Fibroblast of lung (primary cell): ENCODE data around the gene NDUFS1.

Source experiments
- EZH2 ChIP-seq: IDR thresholded peaks from 2 replicates; pipeline ENCODE4 v1.5.1; 2012; ENCODE audit warnings: low read length, control low read depth, mild to moderate bottlenecking; ENCODE audit errors: missing control alignments
- TF ChIP-seq, protein P1 (sequence below), 2 donors: IDR thresholded peaks in 1 of 2; conservative IDR thresholded peaks in 1 of 2; 1 replicate in 1 of 2; 2 replicates in 1 of 2; pipeline ENCODE4 v1.5.1; 2011 to 2012; ENCODE audit warnings: low read length in 2 of 2, control low read depth in 1 of 2, inconsistent platforms in 1 of 2, low read depth in 1 of 2, mild to moderate bottlenecking in 1 of 2

DNA sequence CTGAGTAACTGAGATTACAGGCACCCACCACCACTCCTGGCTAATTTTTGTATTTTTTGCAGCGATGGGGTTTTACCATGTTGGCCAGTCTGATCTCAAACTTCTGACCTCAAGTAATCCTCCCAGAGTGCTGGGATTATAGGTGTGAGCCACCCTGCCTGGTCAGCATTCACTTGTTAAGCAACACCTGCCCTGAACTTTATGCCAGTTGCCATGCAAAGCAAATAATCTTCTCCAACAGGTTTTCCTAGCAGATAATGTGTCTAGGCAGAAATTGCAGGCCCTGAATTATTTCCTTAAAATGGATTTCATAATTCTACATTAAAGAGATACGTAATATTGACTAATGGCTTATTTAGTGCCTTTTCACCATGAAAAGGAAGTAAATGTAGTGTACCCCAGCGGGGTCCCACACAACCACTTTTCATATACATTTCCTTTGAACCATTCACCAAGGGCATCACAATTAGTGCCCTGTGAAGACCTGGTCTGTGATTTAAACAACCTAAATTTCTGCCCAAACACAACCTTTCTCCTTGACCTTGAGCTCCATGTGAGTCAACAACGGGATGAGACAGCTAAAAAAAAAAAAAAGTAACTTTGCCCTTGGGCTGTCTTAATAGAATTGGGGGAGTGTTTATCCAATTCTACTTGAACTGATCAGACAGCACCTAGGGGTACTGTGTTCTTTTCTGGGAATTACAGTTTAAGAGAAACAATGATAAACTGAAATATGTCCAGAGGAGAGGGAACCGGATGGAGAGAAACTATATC, 42.0 kb upstream of the NDUFS1 start:
- TF ChIP-seq, protein P1, sequence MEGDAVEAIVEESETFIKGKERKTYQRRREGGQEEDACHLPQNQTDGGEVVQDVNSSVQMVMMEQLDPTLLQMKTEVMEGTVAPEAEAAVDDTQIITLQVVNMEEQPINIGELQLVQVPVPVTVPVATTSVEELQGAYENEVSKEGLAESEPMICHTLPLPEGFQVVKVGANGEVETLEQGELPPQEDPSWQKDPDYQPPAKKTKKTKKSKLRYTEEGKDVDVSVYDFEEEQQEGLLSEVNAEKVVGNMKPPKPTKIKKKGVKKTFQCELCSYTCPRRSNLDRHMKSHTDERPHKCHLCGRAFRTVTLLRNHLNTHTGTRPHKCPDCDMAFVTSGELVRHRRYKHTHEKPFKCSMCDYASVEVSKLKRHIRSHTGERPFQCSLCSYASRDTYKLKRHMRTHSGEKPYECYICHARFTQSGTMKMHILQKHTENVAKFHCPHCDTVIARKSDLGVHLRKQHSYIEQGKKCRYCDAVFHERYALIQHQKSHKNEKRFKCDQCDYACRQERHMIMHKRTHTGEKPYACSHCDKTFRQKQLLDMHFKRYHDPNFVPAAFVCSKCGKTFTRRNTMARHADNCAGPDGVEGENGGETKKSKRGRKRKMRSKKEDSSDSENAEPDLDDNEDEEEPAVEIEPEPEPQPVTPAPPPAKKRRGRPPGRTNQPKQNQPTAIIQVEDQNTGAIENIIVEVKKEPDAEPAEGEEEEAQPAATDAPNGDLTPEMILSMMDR (conservative IDR thresholded peaks at IDR 0.05 in 1 of 2, IDR thresholded peaks at IDR 0.05 in 1 of 2; ENCODE audit: low read depth in 1 of 2, low read length in 2 of 2) = no peak
- no peak for TF ChIP-seq EZH2
